ENCODE data around the gene SPOP. TPM values are rescaled to one million over a fixed set of nuclear protein-coding genes. Genes with fewer than 3 reads are reported as not detected.
A peak's percentile ranks its signal among the peaks of the same experiment; 100 is the strongest.

SPOP gene
- total and polyA plus RNA-seq, 2 experiments from 2014 or later: 51.2 to 65.7 TPM

DNA sequence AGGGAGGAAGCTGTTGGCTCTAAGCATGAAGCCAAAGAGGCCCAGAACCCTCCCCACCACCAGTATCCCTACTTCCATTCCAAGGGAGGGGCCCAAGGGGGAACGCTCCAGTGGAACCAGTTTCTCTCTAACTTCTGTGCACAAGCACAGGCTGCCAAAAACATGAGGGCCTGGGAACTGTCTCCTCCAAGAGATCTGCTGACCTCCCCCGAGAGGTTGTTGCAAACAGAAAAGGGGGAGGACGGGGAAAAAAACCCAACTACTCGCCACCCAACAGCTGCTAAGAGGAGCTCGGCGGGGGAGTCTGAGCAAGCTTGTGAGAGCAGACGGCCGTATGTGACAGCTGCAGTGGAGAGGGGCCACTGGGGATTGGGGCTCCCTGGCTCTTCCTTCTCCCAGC, 45.5 kb upstream of the SPOP start:
- H4K20me1 ChIP-seq (ENCODE audit: insufficient read depth, poor library complexity, severe bottlenecking): no peaks in the 10 kb centered on the region
- H3K79me2 ChIP-seq: no peaks in the 10 kb centered on the region
- no peak for TF ChIP-seq EZH2 (IDR thresholded peaks at IDR 0.05; ENCODE audit: borderline replicate concordance)
- TF ChIP-seq, protein P1, sequence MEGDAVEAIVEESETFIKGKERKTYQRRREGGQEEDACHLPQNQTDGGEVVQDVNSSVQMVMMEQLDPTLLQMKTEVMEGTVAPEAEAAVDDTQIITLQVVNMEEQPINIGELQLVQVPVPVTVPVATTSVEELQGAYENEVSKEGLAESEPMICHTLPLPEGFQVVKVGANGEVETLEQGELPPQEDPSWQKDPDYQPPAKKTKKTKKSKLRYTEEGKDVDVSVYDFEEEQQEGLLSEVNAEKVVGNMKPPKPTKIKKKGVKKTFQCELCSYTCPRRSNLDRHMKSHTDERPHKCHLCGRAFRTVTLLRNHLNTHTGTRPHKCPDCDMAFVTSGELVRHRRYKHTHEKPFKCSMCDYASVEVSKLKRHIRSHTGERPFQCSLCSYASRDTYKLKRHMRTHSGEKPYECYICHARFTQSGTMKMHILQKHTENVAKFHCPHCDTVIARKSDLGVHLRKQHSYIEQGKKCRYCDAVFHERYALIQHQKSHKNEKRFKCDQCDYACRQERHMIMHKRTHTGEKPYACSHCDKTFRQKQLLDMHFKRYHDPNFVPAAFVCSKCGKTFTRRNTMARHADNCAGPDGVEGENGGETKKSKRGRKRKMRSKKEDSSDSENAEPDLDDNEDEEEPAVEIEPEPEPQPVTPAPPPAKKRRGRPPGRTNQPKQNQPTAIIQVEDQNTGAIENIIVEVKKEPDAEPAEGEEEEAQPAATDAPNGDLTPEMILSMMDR (IDR thresholded peaks at IDR 0.05; ENCODE audit: poor library complexity): no peak
- no peak for TF ChIP-seq EZH2phosphoT487 (IDR thresholded peaks at IDR 0.05; ENCODE audit: low read depth, severe bottlenecking, unreplicated experiment)
- no peak overlapping the region for H3K27ac ChIP-seq
- H2AFZ ChIP-seq: no peak overlapping the region
- peaks cover 6% of the 10 kb centered on the region for H3K4me1 ChIP-seq (ENCODE audit: insufficient read depth)
- no peaks in the 10 kb centered on the region for H3K9me2 ChIP-seq (replicated peaks; ENCODE audit: insufficient read depth)
- no peaks in the 10 kb centered on the region for H3K36me3 ChIP-seq (replicated peaks; ENCODE audit: insufficient read depth, low read depth)
- H3K4me3 ChIP-seq: no peak overlapping the region
- WGBS (ENCODE audit: low lambda C conversion rate, missing lambda C conversion rate): 70% methylated on average over 8 of the region's 8 CpGs
- DNase-seq (ENCODE audit: low spot score): no peak
- H3K27me3 ChIP-seq: no peaks in the 10 kb centered on the region
- H3K4me2 ChIP-seq: no peak overlapping the region
- no peaks in the 10 kb centered on the region for H3K9me3 ChIP-seq (ENCODE audit: low read depth)

DNA sequence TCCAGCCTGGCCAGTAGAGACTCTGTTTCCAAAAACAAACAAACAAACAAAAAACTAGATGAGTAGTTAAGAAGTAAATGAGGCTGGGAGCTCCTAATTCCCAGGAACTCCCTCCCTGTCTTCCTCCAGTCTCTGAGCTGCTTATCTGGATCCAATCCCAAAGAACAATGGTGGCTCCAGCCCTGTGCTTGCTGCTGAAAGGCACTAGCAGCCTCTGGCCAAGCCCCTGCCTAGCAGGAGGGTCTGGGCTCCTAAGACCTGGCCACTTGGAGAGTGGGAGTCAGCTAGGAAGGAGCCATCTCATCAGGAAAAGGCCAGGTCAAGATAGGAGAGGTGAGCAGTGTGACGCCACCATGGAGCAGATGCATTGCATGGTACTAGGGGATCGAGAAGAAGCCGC, 44.2 kb upstream of the SPOP start:
- TF ChIP-seq, protein P1 (IDR thresholded peaks at IDR 0.05; ENCODE audit: poor library complexity): no peak
- TF ChIP-seq EZH2phosphoT487 (IDR thresholded peaks at IDR 0.05; ENCODE audit: low read depth, severe bottlenecking, unreplicated experiment): no peak
- no peak for TF ChIP-seq EZH2 (IDR thresholded peaks at IDR 0.05; ENCODE audit: borderline replicate concordance)
- DNase-seq (ENCODE audit: low spot score): no peak
- Histone ChIP-seq H3K9me3 (ENCODE audit: low read depth) (no peaks in the 10 kb centered on the region), H3K36me3 (replicated peaks; ENCODE audit: insufficient read depth, low read depth) (no peaks in the 10 kb centered on the region), H2AFZ (no peak overlapping the region), H3K9me2 (replicated peaks; ENCODE audit: insufficient read depth) (no peaks in the 10 kb centered on the region), H4K20me1 (ENCODE audit: insufficient read depth, poor library complexity, severe bottlenecking) (no peaks in the 10 kb centered on the region), H3K4me2 (no peak overlapping the region), H3K79me2 (no peaks in the 10 kb centered on the region), H3K27ac (no peak overlapping the region), H3K4me1 (ENCODE audit: insufficient read depth) (peaks cover 6% of the 10 kb centered on the region), H3K4me3 (no peak overlapping the region), H3K27me3 (no peaks in the 10 kb centered on the region)
- WGBS (ENCODE audit: low lambda C conversion rate, missing lambda C conversion rate): 95% methylated on average over 3 of the region's 3 CpGs

DNA sequence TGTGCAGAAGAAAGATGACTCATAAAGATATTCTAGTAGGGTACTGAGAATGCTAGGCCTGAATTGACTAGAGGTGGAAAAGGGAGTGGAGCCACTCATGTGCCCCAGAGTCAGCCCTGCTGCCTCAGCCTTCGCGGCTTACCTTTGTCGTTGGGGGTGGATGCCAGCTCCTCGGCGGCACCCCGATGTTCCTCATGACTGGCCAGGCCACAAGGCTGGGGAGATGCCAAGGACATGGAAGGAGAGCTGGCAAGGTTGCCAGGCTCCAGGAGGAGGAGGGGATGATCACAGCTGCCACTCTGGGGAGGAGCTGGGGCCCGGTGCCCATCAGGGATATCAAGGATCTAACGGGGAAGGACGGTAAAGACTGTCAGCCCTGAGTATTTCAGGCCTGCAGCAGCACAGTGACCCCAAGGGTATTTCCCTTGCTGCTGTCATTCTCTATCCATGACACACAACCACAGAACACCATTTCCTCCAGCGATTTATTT, 39.5 kb upstream of the SPOP start:
- Histone ChIP-seq H3K27ac (peak overlapping the region; percentile 9), H3K4me1 (ENCODE audit: insufficient read depth) (peaks cover 3% of the 10 kb centered on the region), H3K4me3 (no peak overlapping the region), H2AFZ (no peak overlapping the region), H3K9me3 (ENCODE audit: low read depth) (no peaks in the 10 kb centered on the region), H3K36me3 (replicated peaks; ENCODE audit: insufficient read depth, low read depth) (no peaks in the 10 kb centered on the region), H4K20me1 (ENCODE audit: insufficient read depth, poor library complexity, severe bottlenecking) (no peaks in the 10 kb centered on the region), H3K4me2 (no peak overlapping the region), H3K79me2 (no peaks in the 10 kb centered on the region), H3K27me3 (no peaks in the 10 kb centered on the region), H3K9me2 (replicated peaks; ENCODE audit: insufficient read depth) (no peaks in the 10 kb centered on the region)
- no peak for TF ChIP-seq EZH2 (IDR thresholded peaks at IDR 0.05; ENCODE audit: borderline replicate concordance)
- no peak for DNase-seq (ENCODE audit: low spot score)
- WGBS (ENCODE audit: low lambda C conversion rate, missing lambda C conversion rate): 96% methylated on average over 10 of the region's 10 CpGs

DNA sequence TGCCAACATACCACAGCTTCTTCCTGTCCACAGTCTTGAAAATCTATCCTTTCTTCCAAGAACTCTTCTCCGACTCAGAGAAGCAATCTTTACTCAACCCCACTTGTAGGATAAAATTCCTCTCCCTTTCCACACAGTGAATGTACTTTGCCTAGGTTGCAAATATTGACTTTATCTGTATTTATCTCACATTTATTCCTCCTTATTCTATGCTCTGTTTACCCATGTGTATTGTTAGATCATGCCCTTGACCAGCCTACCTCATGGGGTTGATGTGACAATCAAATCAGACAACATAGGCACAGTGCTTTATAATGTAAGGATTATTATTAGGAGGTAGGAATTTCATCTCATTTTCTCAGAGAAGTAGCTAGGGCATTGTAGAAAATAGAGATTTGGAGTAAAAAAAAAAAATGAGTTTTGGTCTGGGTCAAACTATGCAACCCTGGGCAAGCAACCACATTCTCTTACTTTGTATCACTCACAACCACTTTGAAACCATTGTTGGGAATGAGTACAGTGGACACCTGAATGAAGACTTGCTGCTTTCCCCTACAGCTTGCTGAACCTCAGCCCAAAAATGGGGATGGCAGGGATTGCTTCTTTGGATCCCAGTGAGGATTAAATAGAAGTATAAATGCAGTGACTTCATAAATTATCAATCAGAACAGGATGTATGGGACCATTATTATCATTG, 38.9 kb upstream of the SPOP start:
- Histone ChIP-seq H3K27ac (peak overlapping the region; percentile 87), H3K79me2 (no peaks in the 10 kb centered on the region), H3K4me1 (ENCODE audit: insufficient read depth) (peaks cover 3% of the 10 kb centered on the region), H3K9me3 (ENCODE audit: low read depth) (no peaks in the 10 kb centered on the region), H3K4me2 (no peak overlapping the region), H3K9me2 (replicated peaks; ENCODE audit: insufficient read depth) (no peaks in the 10 kb centered on the region), H4K20me1 (ENCODE audit: insufficient read depth, poor library complexity, severe bottlenecking) (no peaks in the 10 kb centered on the region), H3K4me3 (no peak overlapping the region), H3K36me3 (replicated peaks; ENCODE audit: insufficient read depth, low read depth) (no peaks in the 10 kb centered on the region), H2AFZ (no peak overlapping the region), H3K27me3 (no peaks in the 10 kb centered on the region)
- DNase-seq (ENCODE audit: low spot score): no peak
- WGBS (ENCODE audit: low lambda C conversion rate, missing lambda C conversion rate): 71% methylated on average over 1 of the region's 1 CpG
- TF ChIP-seq EZH2phosphoT487 (IDR thresholded peaks at IDR 0.05; ENCODE audit: low read depth, severe bottlenecking, unreplicated experiment): no peak
